ENCODE results near the gene TTLL9. TPM values are rescaled to one million over a fixed set of nuclear protein-coding genes. Genes with fewer than 3 reads are reported as not detected.
A peak's percentile ranks its signal among the peaks of the same experiment; 100 is the strongest.

Gene TTLL9
- total and polyA plus RNA-seq, 2 of the 13 experiments (the other 11 are each of a cell fraction or from before 2014, with no cell fraction given), result not detected

- TF ChIP-seq ZBTB14 (CRISPR knock-in tag; IDR thresholded peaks at IDR 0.05) (peak; percentile 62; the same call in 1 of the 2 replicates), PRMT3 (CRISPR knock-in tag; IDR thresholded peaks at IDR 0.05; ENCODE audit: borderline replicate concordance, low read depth) (no peak), CCDC6 (CRISPR knock-in tag; IDR thresholded peaks at IDR 0.05) (peak; percentile 55), ZKSCAN8 (CRISPR knock-in tag; IDR thresholded peaks at IDR 0.05; ENCODE audit: borderline replicate concordance) (peak; percentile 72; the same call in 1 of the 2 replicates), EED (CRISPR knock-in tag; IDR thresholded peaks at IDR 0.05) (peak; percentile 60; the same call in 1 of the 2 replicates), DMAP1 (CRISPR knock-in tag; IDR thresholded peaks at IDR 0.05) (peak; percentile 82), ZFYVE20 (CRISPR knock-in tag; IDR thresholded peaks at IDR 0.05; ENCODE audit: borderline replicate concordance, low read depth) (no peak), MXD4 (CRISPR knock-in tag; IDR thresholded peaks at IDR 0.05) (peak; percentile 84), ZNF674 (CRISPR knock-in tag; IDR thresholded peaks at IDR 0.05; ENCODE audit: low read depth) (no peak), ZNF747 (CRISPR knock-in tag; IDR thresholded peaks at IDR 0.05; ENCODE audit: borderline replicate concordance) (peak; percentile 75), SMC3 (IDR thresholded peaks at IDR 0.05; ENCODE audit: low read length) (peak; percentile 84), TCF7L2 (IDR thresholded peaks at IDR 0.05; ENCODE audit: low read depth, low read length) (no peak), NRL (CRISPR knock-in tag; IDR thresholded peaks at IDR 0.05; ENCODE audit: borderline replicate concordance) (peak; percentile 95), HES4 (CRISPR knock-in tag; IDR thresholded peaks at IDR 0.05; ENCODE audit: borderline replicate concordance) (peak; percentile 31; the same call in 1 of the 2 replicates)
- TF ChIP-seq, protein P1, sequence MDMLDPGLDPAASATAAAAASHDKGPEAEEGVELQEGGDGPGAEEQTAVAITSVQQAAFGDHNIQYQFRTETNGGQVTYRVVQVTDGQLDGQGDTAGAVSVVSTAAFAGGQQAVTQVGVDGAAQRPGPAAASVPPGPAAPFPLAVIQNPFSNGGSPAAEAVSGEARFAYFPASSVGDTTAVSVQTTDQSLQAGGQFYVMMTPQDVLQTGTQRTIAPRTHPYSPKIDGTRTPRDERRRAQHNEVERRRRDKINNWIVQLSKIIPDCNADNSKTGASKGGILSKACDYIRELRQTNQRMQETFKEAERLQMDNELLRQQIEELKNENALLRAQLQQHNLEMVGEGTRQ (IDR thresholded peaks at IDR 0.05; ENCODE audit: low read depth, low read length), result no peak
- TF ChIP-seq, protein P1 (CRISPR knock-in tag; IDR thresholded peaks at IDR 0.05; ENCODE audit: borderline replicate concordance), result no peak; the same call in 1 of the 2 replicates
- TF ChIP-seq, protein P2, sequence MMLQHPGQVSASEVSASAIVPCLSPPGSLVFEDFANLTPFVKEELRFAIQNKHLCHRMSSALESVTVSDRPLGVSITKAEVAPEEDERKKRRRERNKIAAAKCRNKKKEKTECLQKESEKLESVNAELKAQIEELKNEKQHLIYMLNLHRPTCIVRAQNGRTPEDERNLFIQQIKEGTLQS (CRISPR knock-in tag; IDR thresholded peaks at IDR 0.05), result peak; percentile 29
- TF ChIP-seq, protein P3, sequence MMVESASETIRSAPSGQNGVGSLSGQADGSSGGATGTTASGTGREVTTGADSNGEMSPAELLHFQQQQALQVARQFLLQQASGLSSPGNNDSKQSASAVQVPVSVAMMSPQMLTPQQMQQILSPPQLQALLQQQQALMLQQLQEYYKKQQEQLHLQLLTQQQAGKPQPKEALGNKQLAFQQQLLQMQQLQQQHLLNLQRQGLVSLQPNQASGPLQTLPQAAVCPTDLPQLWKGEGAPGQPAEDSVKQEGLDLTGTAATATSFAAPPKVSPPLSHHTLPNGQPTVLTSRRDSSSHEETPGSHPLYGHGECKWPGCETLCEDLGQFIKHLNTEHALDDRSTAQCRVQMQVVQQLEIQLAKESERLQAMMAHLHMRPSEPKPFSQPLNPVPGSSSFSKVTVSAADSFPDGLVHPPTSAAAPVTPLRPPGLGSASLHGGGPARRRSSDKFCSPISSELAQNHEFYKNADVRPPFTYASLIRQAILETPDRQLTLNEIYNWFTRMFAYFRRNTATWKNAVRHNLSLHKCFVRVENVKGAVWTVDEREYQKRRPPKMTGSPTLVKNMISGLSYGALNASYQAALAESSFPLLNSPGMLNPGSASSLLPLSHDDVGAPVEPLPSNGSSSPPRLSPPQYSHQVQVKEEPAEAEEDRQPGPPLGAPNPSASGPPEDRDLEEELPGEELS (CRISPR knock-in tag; IDR thresholded peaks at IDR 0.05), result 0 out of 2 replicates have a peak, but pooled peaks have one; percentile 60
- TF ChIP-seq, protein P4, sequence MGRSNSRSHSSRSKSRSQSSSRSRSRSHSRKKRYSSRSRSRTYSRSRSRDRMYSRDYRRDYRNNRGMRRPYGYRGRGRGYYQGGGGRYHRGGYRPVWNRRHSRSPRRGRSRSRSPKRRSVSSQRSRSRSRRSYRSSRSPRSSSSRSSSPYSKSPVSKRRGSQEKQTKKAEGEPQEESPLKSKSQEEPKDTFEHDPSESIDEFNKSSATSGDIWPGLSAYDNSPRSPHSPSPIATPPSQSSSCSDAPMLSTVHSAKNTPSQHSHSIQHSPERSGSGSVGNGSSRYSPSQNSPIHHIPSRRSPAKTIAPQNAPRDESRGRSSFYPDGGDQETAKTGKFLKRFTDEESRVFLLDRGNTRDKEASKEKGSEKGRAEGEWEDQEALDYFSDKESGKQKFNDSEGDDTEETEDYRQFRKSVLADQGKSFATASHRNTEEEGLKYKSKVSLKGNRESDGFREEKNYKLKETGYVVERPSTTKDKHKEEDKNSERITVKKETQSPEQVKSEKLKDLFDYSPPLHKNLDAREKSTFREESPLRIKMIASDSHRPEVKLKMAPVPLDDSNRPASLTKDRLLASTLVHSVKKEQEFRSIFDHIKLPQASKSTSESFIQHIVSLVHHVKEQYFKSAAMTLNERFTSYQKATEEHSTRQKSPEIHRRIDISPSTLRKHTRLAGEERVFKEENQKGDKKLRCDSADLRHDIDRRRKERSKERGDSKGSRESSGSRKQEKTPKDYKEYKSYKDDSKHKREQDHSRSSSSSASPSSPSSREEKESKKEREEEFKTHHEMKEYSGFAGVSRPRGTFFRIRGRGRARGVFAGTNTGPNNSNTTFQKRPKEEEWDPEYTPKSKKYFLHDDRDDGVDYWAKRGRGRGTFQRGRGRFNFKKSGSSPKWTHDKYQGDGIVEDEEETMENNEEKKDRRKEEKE (IDR thresholded peaks at IDR 0.05), result no peak
Observed at GRCh38 chr20:31951530-31952453, 81.4 kb downstream of the TTLL9 start, which contains the start of gene PDRG1 (continued).

All from HepG2 (cell line).